SIG-M5 treated with dmso at 0.1 percent for 504 hours (cell line): ENCODE results near the gene CRAMP1.
A peak's percentile ranks its signal among the peaks of the same experiment; 100 is the strongest.
"Not testable (repeated sequence)": the region's sequence is repeated elsewhere in the genome, so short reads cannot be mapped to it uniquely, and the experiment has no call there.

Experiments
- DNase-seq: peaks from one replicate; lab custom pipeline; 2025; ENCODE audit not compliant: unreplicated experiment; lab: John Stamatoyannopoulos, UW

CRAMP1 gene

DNA sequence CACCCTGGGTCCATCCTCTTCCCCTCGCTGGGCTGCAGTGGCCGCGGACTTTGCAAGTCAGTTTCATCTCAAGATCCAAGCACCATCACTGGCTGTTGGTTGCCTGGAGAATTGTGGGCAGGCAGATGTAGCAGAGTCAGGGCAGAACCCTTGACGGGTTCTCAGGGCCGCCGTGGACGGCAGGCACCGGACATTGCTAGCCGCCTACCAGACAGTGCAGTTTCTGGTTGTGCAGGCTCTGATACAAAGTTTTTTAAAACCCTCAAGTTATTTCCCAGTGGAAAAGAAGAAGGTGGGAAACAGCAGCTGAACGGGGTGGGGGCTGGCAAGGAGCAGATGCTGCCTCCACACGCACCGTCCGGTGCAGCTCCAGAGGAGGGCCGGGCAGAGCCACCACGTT is 97.2 kb downstream of the CRAMP1 start:
- DNase-seq = no peak

DNA sequence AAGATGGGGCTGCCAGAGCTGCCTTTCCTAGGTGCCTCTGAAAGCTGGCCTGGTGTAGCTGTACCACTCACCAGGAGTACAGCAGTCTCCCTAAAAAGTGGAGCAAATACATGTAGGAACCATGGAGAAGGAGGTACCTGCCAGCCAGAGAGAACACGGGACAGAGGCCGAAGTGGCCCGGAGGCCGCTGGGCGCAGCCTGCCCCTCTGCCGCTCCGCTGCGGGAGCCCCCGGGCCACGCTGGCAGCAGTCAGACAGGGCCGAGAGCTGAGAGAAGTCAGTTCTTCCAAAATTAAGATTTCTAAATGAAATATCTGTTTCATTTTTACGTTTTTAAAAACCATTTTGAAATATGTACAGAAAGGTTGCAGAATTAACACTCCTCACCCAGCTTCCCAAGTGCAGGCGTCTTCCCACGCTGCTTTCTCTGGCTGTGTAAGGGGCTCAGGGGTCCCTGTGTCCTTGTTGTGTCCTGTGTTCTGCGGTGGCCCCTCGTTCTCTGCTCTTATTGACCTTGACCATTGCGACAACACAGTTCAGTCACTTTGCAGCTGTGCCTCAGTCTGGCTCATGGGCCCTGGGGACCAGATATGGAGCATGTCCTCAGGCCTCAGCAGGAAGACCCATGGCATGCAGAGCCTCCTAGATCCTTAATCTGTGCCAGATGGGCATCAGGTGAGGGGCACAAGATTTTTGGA is 98.8 kb downstream of the CRAMP1 start:
- no peak for DNase-seq

GRCh38 chr16:1712791-1713261 is 100.7 kb downstream of the CRAMP1 start:
- no peak for DNase-seq

DNA sequence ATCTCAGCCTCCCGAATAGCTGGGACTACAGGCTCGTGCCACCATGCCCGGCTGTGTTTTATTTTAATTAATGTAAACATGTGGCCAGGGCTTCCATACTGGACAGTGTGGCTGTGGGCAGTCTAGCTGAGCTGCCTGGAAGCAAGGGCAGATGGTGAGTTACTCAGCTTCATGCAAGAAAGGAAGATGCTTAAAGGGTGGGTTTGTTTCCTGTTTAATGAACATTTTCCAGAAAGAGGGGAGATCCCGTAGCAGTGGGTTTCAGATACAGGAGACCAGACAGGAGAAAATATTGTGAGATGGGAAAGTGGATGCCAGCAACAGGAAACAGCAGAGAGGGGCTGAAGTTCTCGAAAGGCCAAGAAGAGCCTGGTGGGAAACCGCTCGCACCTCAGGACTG is 101.2 kb downstream of the CRAMP1 start:
- DNase-seq = no peak

DNA sequence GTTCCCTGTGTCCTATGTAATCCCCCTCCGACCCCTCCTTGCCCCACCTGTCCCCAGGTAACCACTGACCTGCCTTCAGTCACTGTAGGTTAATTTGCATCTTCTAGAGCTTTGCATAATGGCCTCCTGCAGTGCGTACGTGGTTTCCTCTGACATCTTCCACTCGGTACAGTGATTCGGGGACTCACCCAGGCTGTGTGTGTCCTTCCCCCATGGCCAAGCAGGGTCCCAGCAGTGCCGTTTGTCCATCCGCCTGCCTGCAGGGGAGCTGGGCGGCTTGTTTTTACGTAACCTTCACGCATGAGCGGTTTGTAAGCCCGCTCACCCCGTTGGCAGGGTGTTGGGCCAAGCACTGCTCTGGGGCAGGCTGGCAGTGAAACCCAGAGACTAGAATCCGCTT is 101.8 kb downstream of the CRAMP1 start:
- DNase-seq = no peak

GRCh38 chr16:1715220-1715619 is 103.1 kb downstream of the CRAMP1 start:
- DNase-seq = no peak

DNA sequence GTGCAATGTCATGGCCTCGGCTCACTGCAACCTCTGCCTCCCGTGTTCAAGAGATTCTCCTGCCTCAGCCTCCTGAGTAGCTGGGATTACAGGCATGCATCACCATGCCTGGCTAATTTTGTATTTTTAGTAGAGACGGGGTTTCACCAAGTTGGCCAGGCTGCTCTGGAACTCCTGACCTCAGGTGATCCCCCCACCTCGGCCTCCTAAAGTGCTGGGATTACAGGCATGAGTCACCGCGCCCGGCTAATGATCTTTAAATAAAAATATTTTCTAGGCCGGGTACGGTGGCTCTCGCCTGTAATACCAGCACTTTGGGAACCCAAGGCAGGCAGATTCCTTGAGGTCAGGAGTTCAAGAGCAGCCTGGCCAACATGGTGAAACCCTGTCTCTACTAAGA is 106.1 kb downstream of the CRAMP1 start:
- DNase-seq = not testable (repeated sequence)

GRCh38 chr16:1719559-1720229 is 107.5 kb downstream of the CRAMP1 start:
- DNase-seq = peak; percentile 40

DNA sequence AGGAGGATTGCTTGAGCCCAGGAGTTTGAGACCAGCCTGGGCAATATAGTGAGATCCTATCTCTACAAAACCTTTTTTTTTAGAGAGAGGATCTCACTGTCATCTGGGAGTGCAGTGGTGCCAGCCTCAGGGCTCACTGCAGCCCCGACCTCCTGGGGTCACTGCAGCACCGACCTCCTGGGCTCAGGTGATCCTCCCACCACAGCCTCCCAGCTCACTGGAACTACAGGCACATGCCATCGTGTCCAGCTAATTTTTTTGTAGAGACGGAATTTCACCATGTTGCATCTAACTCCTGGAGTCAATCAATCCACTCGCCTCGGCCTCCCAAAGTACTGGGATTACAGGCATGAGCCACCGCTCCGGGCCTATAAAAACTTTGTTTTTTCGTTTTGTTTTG is 109.2 kb downstream of the CRAMP1 start:
- DNase-seq = no peak

GRCh38 chr16:1723450-1724147 is 111.4 kb downstream of the CRAMP1 start:
- DNase-seq = peak; percentile 2

DNA sequence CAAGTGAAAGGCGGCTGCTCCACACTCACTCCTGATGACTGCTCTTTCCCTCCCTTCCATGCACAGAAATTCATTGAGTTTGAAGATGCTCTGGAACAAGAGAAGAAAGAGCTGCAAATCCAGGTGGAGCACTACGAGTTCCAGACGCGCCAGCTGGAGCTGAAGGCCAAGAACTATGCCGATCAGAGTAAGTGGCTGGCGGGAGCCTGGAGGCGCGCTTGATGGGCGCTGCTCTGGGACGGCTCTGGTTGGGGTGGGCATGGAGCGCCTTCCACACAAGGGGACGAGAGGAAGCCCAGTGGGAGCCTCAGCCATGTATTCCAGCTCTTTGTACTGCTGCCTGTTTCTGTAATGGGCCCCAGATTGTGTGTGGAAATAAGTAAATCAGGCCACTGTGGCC is 112.3 kb downstream of the CRAMP1 start:
- DNase-seq = no peak

DNA sequence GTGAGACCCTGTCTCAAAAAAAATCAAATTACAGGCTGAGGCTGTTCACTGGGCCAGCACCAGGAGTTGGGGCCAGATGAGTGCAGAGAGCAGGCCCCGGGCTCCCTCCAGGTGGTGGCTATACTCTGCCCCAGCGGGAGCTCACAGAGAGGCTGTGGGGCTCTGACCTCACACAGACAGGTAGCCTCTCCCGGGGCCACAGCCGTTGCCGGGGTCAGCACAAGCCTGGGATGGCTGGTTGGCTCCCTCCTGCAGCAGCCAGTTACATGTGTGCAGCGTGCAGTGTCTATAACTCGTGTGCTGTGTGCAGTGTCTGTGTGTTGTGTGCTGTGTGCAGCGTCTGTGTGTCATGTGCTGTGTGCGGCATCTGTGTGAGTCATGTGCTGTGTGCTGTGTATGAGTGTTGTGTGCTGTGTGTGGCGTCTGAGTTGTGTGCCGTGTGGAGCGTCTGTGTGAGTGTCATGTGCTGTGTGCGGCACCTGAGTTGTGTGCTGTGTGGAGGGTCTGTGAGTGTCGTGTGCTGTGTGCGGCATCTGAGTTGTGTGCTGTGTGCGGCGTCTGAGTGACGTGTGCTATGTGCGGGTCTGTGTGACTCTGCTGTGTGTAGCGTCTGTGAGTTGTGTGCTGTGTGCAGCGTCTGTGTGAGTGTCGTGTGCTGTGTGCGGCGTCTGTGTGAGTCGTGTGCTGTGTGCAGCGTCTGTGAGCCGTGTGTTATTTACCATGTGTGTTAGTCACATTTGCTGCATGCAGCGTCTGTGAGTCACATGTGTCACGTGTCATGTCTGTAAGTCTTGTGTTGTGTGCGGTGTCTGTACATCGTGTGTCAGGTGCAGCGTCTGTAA is 114.7 kb downstream of the CRAMP1 start:
- DNase-seq = no peak
